ENCODE measurements around the gene RPS14. TPM values are rescaled to one million over a fixed set of nuclear protein-coding genes. Genes with fewer than 3 reads are reported as not detected.

The RPS14 gene
- total and polyA plus RNA-seq, 10 of the 15 experiments (the other 5 are each of a cell fraction or from before 2014, with no cell fraction given): 2,295 to 4,047 (median 2,787) TPM

GRCh38 chr5:150412319-150413175 is 37.0 kb downstream of the RPS14 start, which contains the start of gene CD74 (continued):
- peak; percentile 97 for TF ChIP-seq ZNF687 (IDR thresholded peaks at IDR 0.05)
- peak; percentile 83; the same call in 1 of the 2 replicates for TF ChIP-seq TCF12 (IDR thresholded peaks at IDR 0.05; ENCODE audit: low read depth, low read length)
- TF ChIP-seq CTCF (IDR thresholded peaks at IDR 0.05 in 2 of 3, conservative IDR thresholded peaks at IDR 0.05 in 1 of 3; ENCODE audit: control insufficient read depth in 2 of 3, extremely low read depth in 1 of 3, insufficient read depth in 1 of 3, low read depth in 3 of 3, low read length in 3 of 3): no peak; a peak in 1 of 6 replicates
- peak; percentile 100 for TF ChIP-seq TAF1 (IDR thresholded peaks at IDR 0.05; ENCODE audit: borderline replicate concordance, low read depth, low read length)
- TF ChIP-seq CHD2 (IDR thresholded peaks at IDR 0.05; ENCODE audit: borderline replicate concordance, low read depth, low read length): peak; percentile 86
- TF ChIP-seq SPI1 (IDR thresholded peaks at IDR 0.05; ENCODE audit: borderline replicate concordance, insufficient read depth, low read depth, low read length): peak; percentile 94
- TF ChIP-seq SUZ12 (IDR thresholded peaks at IDR 0.05; ENCODE audit: unreplicated experiment): no peak
- TF ChIP-seq NFYB (IDR thresholded peaks at IDR 0.05; ENCODE audit: insufficient read depth, low read depth, low read length): peak; percentile 99
- peak; percentile 65 for TF ChIP-seq ZBTB11 (CRISPR knock-in tag; IDR thresholded peaks at IDR 0.05)
- peak; percentile 84 for TF ChIP-seq MEF2A (IDR thresholded peaks at IDR 0.05; ENCODE audit: insufficient read depth, low read depth, low read length)
- no peak for TF ChIP-seq E2F8 (IDR thresholded peaks at IDR 0.05; ENCODE audit: low read depth, partially characterized antibody)
- no peak for TF ChIP-seq SREBF2 (IDR thresholded peaks at IDR 0.05; ENCODE audit: low read length)
- TF ChIP-seq USF1 (IDR thresholded peaks at IDR 0.05; ENCODE audit: borderline replicate concordance, extremely low read length, insufficient read depth, low read depth, low read length): no peak
- no peak for TF ChIP-seq HDAC2 (IDR thresholded peaks at IDR 0.05)

Data from GM12878 (cell line).